ENCODE measurements around the gene MMEL1. TPM values are rescaled to one million over a fixed set of nuclear protein-coding genes. Genes with fewer than 3 reads are reported as not detected.

MMEL1 gene
- polyA plus RNA-seq, 2 of the 4 experiments (the other 2 are of a cell fraction), result not detected

DNA sequence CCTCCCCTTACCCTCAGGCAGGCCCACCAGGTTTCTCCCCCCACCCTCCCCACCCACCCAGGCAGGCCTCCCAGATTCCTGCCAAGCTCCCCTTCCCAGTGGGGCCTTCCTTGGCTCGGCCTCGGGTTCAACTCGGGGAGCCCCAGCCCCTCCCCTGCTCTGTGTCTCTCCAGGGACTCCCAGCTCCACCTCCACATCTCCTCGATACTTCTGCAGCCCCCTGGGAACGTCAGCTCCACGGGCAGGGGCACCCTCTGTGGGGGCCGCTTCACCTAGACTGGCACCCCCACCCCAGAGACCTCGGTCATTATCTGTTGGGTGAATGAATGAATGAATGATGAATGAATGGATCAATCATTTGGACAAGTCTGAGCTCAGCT is 775 bp downstream of the MMEL1 start:
- POLR2A ChIA-PET, result no interaction called here
- H3K9me3 ChIP-seq, result peaks cover 5% of the 10 kb centered on the region; the same call in 2 of the 3 replicates
- H3K4me2 ChIP-seq, result no peak overlapping the region
- H3K4me1 ChIP-seq, result no peaks in the 10 kb centered on the region
- TF ChIP-seq RFX5 (IDR thresholded peaks at IDR 0.05) (no peak), RNF2 (IDR thresholded peaks at IDR 0.05; ENCODE audit: borderline replicate concordance, low read depth) (no peak), TFCP2L1 (CRISPR knock-in tag; IDR thresholded peaks at IDR 0.05) (no peak), HOXB5 (CRISPR knock-in tag; IDR thresholded peaks at IDR 0.05) (no peak), POLR2AphosphoS2 (conservative IDR thresholded peaks at IDR 0.05; ENCODE audit: low read length) (no peak), RAD21 (conservative IDR thresholded peaks at IDR 0.05 in 1 of 2, IDR thresholded peaks at IDR 0.05 in 1 of 2) (no peak), NR3C1 (IDR thresholded peaks at IDR 0.05) (no peak), CEBPB (IDR thresholded peaks at IDR 0.05) (no peak), NPAS2 (CRISPR knock-in tag; IDR thresholded peaks at IDR 0.05; ENCODE audit: borderline replicate concordance) (no peak), EP300 (IDR thresholded peaks at IDR 0.05) (no peak)
- TF ChIP-seq, protein P1, sequence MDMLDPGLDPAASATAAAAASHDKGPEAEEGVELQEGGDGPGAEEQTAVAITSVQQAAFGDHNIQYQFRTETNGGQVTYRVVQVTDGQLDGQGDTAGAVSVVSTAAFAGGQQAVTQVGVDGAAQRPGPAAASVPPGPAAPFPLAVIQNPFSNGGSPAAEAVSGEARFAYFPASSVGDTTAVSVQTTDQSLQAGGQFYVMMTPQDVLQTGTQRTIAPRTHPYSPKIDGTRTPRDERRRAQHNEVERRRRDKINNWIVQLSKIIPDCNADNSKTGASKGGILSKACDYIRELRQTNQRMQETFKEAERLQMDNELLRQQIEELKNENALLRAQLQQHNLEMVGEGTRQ (IDR thresholded peaks at IDR 0.05), result no peak
- TF ChIP-seq, protein P2, sequence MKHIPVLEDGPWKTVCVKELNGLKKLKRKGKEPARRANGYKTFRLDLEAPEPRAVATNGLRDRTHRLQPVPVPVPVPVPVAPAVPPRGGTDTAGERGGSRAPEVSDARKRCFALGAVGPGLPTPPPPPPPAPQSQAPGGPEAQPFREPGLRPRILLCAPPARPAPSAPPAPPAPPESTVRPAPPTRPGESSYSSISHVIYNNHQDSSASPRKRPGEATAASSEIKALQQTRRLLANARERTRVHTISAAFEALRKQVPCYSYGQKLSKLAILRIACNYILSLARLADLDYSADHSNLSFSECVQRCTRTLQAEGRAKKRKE (CRISPR knock-in tag; IDR thresholded peaks at IDR 0.05; ENCODE audit: low read depth), result no peak
- TF ChIP-seq, protein P3, sequence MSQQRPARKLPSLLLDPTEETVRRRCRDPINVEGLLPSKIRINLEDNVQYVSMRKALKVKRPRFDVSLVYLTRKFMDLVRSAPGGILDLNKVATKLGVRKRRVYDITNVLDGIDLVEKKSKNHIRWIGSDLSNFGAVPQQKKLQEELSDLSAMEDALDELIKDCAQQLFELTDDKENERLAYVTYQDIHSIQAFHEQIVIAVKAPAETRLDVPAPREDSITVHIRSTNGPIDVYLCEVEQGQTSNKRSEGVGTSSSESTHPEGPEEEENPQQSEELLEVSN (IDR thresholded peaks at IDR 0.05; ENCODE audit: borderline replicate concordance, low read depth), result no peak
- TF ChIP-seq, protein P4, sequence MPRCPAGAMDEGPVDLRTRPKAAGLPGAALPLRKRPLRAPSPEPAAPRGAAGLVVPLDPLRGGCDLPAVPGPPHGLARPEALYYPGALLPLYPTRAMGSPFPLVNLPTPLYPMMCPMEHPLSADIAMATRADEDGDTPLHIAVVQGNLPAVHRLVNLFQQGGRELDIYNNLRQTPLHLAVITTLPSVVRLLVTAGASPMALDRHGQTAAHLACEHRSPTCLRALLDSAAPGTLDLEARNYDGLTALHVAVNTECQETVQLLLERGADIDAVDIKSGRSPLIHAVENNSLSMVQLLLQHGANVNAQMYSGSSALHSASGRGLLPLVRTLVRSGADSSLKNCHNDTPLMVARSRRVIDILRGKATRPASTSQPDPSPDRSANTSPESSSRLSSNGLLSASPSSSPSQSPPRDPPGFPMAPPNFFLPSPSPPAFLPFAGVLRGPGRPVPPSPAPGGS (IDR thresholded peaks at IDR 0.05), result no peak
- ATAC-seq, result no peak
- 23% methylated on average over 7 of the region's 8 CpGs for WGBS (ENCODE audit: missing lambda C conversion rate)
- no peak overlapping the region for H3K4me3 ChIP-seq
- no peak for FAIRE-seq
- DNase-seq (ENCODE audit: low read depth in 1 of 2, low spot score in 1 of 2), result no peak
- H3K27ac ChIP-seq, result no peak overlapping the region
- CTCF ChIA-PET, result interaction anchor here (1.2 kb wide), 1 partner anchor 83 kb away, joined by 3 read pairs; no protein-coding TSS in a partner anchor

DNA sequence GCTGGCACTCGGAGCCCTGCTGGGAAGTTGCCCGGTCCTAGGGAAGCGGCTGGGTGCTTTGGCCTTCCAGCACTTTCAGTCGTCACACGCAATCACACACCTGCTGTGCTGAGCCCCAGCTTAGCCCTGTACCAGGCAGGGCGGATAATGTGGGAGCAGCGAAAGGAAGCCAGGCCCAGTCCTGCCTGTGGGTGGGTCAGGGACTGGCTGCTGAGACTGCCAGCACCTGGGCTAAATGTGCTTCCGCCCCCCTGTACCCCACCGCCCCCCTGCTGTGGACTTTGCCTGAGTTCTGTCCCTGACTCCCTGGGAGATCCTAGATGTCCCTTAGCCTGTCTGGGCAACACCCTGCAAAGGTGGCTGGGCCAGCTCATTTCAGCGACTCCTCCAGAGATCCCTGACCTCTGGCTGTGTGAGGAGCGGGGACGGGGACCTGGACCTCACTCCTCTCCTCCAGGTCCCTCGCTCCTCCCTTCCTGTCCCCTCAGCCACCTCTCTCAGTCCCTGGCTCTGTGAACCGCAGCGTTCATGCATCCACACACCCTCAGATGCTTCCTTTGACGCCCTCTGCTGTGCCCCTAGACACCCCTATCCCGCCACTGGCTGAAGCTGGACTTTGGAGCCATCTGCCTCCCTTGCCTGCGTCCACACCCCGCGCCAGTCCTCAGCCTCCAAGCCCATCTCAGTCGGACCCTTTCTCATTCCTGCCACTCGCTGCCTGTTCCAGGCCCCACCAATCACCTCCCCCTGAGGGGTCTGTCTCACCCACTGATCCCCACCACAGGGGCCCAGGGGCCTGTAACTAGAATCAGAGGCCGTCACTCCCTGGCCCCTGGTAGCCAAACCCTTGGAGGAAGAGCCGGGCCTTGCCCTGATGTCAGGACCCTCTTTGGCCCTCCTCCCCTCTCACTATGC is 1.4 kb downstream of the MMEL1 start:
- Histone ChIP-seq H3K4me1 (no peaks in the 10 kb centered on the region), H3K4me3 (no peak overlapping the region), H3K27ac (no peak overlapping the region), H3K9me3 (no peaks in the 10 kb centered on the region), H3K4me2 (no peak overlapping the region)
- ChIA-PET CTCF (interaction anchor here (1.2 kb wide), 1 partner anchor 83 kb away, joined by 3 read pairs; no protein-coding TSS in a partner anchor), POLR2A (no interaction called here)
- ATAC-seq, result no peak
- TF ChIP-seq POLR2AphosphoS2 (conservative IDR thresholded peaks at IDR 0.05; ENCODE audit: low read length) (no peak), HEYL (CRISPR knock-in tag; IDR thresholded peaks at IDR 0.05) (no peak)
- TF ChIP-seq, protein P5, sequence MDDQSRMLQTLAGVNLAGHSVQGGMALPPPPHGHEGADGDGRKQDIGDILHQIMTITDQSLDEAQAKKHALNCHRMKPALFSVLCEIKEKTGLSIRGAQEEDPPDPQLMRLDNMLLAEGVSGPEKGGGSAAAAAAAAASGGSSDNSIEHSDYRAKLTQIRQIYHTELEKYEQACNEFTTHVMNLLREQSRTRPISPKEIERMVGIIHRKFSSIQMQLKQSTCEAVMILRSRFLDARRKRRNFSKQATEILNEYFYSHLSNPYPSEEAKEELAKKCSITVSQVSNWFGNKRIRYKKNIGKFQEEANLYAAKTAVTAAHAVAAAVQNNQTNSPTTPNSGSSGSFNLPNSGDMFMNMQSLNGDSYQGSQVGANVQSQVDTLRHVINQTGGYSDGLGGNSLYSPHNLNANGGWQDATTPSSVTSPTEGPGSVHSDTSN (IDR thresholded peaks at IDR 0.05), result no peak
- TF ChIP-seq, protein P4 (IDR thresholded peaks at IDR 0.05), result no peak
- TF ChIP-seq, protein P1 (IDR thresholded peaks at IDR 0.05), result no peak
- 67% methylated on average over 19 of the region's 24 CpGs for WGBS (ENCODE audit: missing lambda C conversion rate)
- no peak for FAIRE-seq
- no peak for DNase-seq (ENCODE audit: low read depth in 1 of 2, low spot score in 1 of 2)
